Measurements from ENCODE around the gene PREX1. TPM values are rescaled to one million over a fixed set of nuclear protein-coding genes. Genes with fewer than 3 reads are reported as not detected.

The PREX1 gene, protein sequence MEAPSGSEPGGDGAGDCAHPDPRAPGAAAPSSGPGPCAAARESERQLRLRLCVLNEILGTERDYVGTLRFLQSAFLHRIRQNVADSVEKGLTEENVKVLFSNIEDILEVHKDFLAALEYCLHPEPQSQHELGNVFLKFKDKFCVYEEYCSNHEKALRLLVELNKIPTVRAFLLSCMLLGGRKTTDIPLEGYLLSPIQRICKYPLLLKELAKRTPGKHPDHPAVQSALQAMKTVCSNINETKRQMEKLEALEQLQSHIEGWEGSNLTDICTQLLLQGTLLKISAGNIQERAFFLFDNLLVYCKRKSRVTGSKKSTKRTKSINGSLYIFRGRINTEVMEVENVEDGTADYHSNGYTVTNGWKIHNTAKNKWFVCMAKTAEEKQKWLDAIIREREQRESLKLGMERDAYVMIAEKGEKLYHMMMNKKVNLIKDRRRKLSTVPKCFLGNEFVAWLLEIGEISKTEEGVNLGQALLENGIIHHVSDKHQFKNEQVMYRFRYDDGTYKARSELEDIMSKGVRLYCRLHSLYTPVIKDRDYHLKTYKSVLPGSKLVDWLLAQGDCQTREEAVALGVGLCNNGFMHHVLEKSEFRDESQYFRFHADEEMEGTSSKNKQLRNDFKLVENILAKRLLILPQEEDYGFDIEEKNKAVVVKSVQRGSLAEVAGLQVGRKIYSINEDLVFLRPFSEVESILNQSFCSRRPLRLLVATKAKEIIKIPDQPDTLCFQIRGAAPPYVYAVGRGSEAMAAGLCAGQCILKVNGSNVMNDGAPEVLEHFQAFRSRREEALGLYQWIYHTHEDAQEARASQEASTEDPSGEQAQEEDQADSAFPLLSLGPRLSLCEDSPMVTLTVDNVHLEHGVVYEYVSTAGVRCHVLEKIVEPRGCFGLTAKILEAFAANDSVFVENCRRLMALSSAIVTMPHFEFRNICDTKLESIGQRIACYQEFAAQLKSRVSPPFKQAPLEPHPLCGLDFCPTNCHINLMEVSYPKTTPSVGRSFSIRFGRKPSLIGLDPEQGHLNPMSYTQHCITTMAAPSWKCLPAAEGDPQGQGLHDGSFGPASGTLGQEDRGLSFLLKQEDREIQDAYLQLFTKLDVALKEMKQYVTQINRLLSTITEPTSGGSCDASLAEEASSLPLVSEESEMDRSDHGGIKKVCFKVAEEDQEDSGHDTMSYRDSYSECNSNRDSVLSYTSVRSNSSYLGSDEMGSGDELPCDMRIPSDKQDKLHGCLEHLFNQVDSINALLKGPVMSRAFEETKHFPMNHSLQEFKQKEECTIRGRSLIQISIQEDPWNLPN (N-terminal part only)
- 29.0 and 35.3 TPM in 2 replicates for total RNA-seq

DNA sequence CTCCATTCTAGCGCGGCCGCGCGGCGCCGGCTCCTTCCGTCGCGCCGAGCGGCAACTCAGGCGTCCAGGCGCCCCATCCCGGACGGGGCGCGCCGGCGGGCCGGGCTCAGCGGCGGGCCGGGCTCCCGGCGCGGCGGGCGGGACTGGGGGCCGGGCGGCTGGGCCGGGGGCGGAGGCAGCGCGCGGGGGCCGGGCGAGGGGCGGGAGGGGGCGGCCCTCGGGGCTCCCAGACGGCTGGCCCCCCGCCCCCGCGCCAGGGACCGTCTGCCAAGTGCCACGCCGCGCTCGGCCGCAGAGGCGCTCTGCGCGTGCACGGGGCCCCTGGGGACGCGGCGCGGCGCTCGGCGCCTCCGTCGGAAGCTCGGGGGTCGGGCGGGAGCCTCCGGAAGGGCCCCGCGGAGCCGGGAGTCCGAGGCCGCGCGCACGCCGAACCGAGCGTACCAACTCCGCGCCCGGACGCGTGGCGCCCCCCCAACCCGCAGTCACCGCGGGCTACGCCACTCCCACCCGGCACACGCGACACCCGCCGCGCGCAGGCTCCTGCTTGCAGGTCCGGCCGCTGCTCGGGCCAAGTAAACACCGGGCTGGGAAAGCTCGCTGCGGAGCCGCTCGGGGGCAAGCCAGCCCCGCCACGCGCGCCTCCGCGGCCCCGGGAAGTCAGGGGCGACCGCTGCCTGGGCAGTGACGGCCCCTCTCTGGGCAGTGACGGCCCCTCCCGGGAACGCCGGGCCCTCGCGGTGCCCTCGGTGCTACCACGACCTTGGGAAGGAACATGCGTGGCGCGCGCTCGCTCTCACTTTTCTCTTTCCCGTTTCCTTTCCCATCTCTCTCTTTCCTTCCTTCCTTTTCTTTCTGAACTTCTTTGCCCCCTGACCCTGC is at the start of gene PREX1:
Gene PREX1 (minus strand): TSS at position 145 of the 879 bp plus-strand sequence. CDS start 139 bp downstream, at position 6.

Other genes starting within 250 kb of the PREX1 start
- 63.0 and 64.4 TPM in 2 replicates for gene ARFGEF2, start 93.7 kb upstream of the PREX1 start, total RNA-seq
- gene CSE1L, start 218.3 kb upstream of the PREX1 start, total RNA-seq, result 46.2 and 66.7 TPM in 2 replicates

Data from dermis lymphatic vessel endothelial cell (primary cell).